Measurements from ENCODE around the gene PARD3B.

Gene PARD3B

DNA sequence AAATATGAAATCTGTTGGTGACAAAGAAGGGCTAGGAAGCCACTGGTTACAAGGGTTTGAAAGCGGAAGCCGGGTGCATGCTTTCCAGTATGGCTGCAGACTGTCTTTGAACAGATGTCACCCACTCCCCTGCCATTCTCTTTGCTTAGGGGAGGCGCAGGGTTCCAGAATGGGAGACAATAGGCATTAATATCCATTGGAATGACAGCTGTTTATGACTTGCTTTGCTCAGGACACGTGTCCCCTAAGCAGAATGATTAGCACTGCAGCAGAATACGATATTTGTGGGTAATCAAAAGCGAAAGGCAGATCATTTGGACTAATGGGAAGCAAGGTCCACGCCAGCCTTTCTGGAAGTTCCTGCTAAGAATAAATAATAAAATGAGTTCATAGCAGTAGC is 1111.2 kb downstream of the PARD3B start:
- H3K9ac ChIP-seq (ENCODE audit: low read length) = no peak overlapping the region
- TF ChIP-seq, protein P1, sequence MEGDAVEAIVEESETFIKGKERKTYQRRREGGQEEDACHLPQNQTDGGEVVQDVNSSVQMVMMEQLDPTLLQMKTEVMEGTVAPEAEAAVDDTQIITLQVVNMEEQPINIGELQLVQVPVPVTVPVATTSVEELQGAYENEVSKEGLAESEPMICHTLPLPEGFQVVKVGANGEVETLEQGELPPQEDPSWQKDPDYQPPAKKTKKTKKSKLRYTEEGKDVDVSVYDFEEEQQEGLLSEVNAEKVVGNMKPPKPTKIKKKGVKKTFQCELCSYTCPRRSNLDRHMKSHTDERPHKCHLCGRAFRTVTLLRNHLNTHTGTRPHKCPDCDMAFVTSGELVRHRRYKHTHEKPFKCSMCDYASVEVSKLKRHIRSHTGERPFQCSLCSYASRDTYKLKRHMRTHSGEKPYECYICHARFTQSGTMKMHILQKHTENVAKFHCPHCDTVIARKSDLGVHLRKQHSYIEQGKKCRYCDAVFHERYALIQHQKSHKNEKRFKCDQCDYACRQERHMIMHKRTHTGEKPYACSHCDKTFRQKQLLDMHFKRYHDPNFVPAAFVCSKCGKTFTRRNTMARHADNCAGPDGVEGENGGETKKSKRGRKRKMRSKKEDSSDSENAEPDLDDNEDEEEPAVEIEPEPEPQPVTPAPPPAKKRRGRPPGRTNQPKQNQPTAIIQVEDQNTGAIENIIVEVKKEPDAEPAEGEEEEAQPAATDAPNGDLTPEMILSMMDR (IDR thresholded peaks at IDR 0.05; ENCODE audit: insufficient read depth, low read length, poor library complexity, severe bottlenecking) = no peak
- no peak for TF ChIP-seq EZH2phosphoT487 (conservative IDR thresholded peaks at IDR 0.05; ENCODE audit: low read length)
- H2AFZ ChIP-seq (ENCODE audit: low read depth, low read length, severe bottlenecking) = no peak overlapping the region
- H3K79me2 ChIP-seq (ENCODE audit: insufficient read depth, low read length) = no peaks in the 10 kb centered on the region
- H3K27ac ChIP-seq (ENCODE audit: low read depth, low read length) = no peak overlapping the region
- H3K4me3 ChIP-seq (ENCODE audit: insufficient read depth, low read length, poor library complexity, severe bottlenecking) = no peak overlapping the region
- H3K27me3 ChIP-seq (ENCODE audit: low read length) = no peaks in the 10 kb centered on the region
- no peaks in the 10 kb centered on the region for H3K9me3 ChIP-seq (ENCODE audit: insufficient read depth, low read length)
- no peaks in the 10 kb centered on the region for H4K20me1 ChIP-seq (ENCODE audit: low read depth, low read length)
- H3K36me3 ChIP-seq (ENCODE audit: low read length) = no peaks in the 10 kb centered on the region
- H3F3A ChIP-seq (ENCODE audit: insufficient read depth) = no peaks in the 10 kb centered on the region
- H3K9me2 ChIP-seq (replicated peaks; ENCODE audit: insufficient read depth, low read length) = no peaks in the 10 kb centered on the region
- H3K4me2 ChIP-seq (ENCODE audit: low read depth, low read length, poor library complexity, severe bottlenecking) = no peak overlapping the region

DNA sequence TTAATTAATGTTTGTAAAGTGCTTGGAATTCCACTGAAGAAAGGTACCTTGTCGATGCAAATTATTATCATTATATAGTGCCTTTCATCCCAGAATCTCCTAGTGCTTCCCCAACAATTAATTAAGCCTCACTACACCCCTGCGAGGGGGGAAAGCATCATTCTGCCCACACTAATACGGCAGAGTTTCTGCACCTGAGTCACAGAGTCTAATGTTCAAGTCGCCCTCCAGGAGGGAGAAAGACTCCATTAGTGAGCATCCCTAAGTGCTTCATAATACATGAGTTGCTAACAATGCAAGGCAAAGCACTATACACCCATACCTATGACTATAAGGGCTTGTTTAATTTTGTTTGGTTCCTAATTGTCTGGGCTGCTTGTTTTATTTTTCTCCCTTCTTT is 1111.7 kb downstream of the PARD3B start:
- Histone ChIP-seq H3K27ac (ENCODE audit: low read depth, low read length) (no peak overlapping the region), H3K9ac (ENCODE audit: low read length) (no peak overlapping the region), H3K36me3 (ENCODE audit: low read length) (no peaks in the 10 kb centered on the region), H3K4me2 (ENCODE audit: low read depth, low read length, poor library complexity, severe bottlenecking) (no peak overlapping the region), H2AFZ (ENCODE audit: low read depth, low read length, severe bottlenecking) (no peak overlapping the region), H3K9me3 (ENCODE audit: insufficient read depth, low read length) (no peaks in the 10 kb centered on the region), H4K20me1 (ENCODE audit: low read depth, low read length) (no peaks in the 10 kb centered on the region), H3K9me2 (replicated peaks; ENCODE audit: insufficient read depth, low read length) (no peaks in the 10 kb centered on the region), H3F3A (ENCODE audit: insufficient read depth) (no peaks in the 10 kb centered on the region), H3K79me2 (ENCODE audit: insufficient read depth, low read length) (no peaks in the 10 kb centered on the region), H3K27me3 (ENCODE audit: low read length) (no peaks in the 10 kb centered on the region), H3K4me3 (ENCODE audit: insufficient read depth, low read length, poor library complexity, severe bottlenecking) (no peak overlapping the region)
- TF ChIP-seq, protein P1 (IDR thresholded peaks at IDR 0.05; ENCODE audit: insufficient read depth, low read length, poor library complexity, severe bottlenecking) = no peak
- TF ChIP-seq EZH2phosphoT487 (conservative IDR thresholded peaks at IDR 0.05; ENCODE audit: low read length) = no peak

DNA sequence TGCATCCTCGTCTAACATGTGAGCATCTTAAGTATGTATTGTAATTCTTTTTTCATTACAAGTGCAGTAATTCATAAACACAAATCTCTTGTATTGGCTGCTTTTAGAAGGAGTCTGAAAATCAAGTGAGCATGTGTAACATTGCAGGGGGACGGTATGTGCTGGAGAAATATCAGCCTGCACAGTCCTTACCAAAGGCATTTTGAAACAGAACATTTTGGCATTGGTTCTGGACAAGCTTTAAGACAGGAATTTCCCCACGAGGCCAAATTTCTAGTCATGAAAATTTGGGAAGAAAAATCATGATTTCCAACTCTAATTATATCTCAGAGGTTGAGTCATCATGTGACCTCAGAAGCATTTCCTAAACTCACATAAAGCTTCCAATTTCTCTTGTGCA is 1112.3 kb downstream of the PARD3B start:
- H3K27ac ChIP-seq (ENCODE audit: low read depth, low read length) = no peak overlapping the region
- no peaks in the 10 kb centered on the region for H3K27me3 ChIP-seq (ENCODE audit: low read length)
- no peaks in the 10 kb centered on the region for H3K9me3 ChIP-seq (ENCODE audit: insufficient read depth, low read length)
- no peak overlapping the region for H3K9ac ChIP-seq (ENCODE audit: low read length)
- no peaks in the 10 kb centered on the region for H3K9me2 ChIP-seq (replicated peaks; ENCODE audit: insufficient read depth, low read length)
- H2AFZ ChIP-seq (ENCODE audit: low read depth, low read length, severe bottlenecking) = no peak overlapping the region
- no peaks in the 10 kb centered on the region for H3K36me3 ChIP-seq (ENCODE audit: low read length)
- H3K4me2 ChIP-seq (ENCODE audit: low read depth, low read length, poor library complexity, severe bottlenecking) = no peak overlapping the region
- H3K79me2 ChIP-seq (ENCODE audit: insufficient read depth, low read length) = no peaks in the 10 kb centered on the region
- no peak overlapping the region for H3K4me3 ChIP-seq (ENCODE audit: insufficient read depth, low read length, poor library complexity, severe bottlenecking)
- TF ChIP-seq EZH2phosphoT487 (conservative IDR thresholded peaks at IDR 0.05; ENCODE audit: low read length) = no peak
- TF ChIP-seq, protein P1 (IDR thresholded peaks at IDR 0.05; ENCODE audit: insufficient read depth, low read length, poor library complexity, severe bottlenecking) = no peak
- H3F3A ChIP-seq (ENCODE audit: insufficient read depth) = no peaks in the 10 kb centered on the region
- no peaks in the 10 kb centered on the region for H4K20me1 ChIP-seq (ENCODE audit: low read depth, low read length)

Measured in SU-DHL-6 (cell line).